Lung (tissue), 12 donors: ENCODE data around the gene ARHGEF4. TPM values are rescaled to one million over a fixed set of nuclear protein-coding genes. Genes with fewer than 3 reads are reported as not detected.

ENCODE experiments used
- ATAC-seq: fragments of 200-7000 bp; cut with Tn5 transposase; one replicate; pipeline ENCODE4 v1.9.1; 2020; ENCODE audit warnings: moderate number of reproducible peaks; ENCODE audit not compliant: insufficient read depth, low FRiP score
- DNase-seq, 3 donors: peaks; one replicate each; pipeline ENCODE4 v3.0.0-alpha.2; 2013 to 2017
- H3K27ac ChIP-seq, 2 donors: one replicate each; pipeline ENCODE4 v1.5.1; 2013; ENCODE audit warnings: mild to moderate bottlenecking in 2 of 2, moderate library complexity in 2 of 2, control low read depth in 1 of 2, inconsistent platforms in 1 of 2, low read depth in 1 of 2, low read length in 1 of 2
- H3K27me3 ChIP-seq, 3 donors: one replicate each; pipeline ENCODE4 v1.5.1; 2013; ENCODE audit warnings: low read length in 2 of 3; ENCODE audit not compliant: control insufficient read depth in 3 of 3, insufficient read depth in 3 of 3
- H3K36me3 ChIP-seq, 4 donors: one replicate each; pipeline ENCODE4 v1.5.1; 2013; ENCODE audit warnings: low read length in 4 of 4, mild to moderate bottlenecking in 1 of 4, moderate library complexity in 1 of 4; ENCODE audit not compliant: control insufficient read depth in 4 of 4, insufficient read depth in 4 of 4
- H3K4me1 ChIP-seq, 5 donors: one replicate each; pipeline ENCODE4 v1.5.1; 2013; ENCODE audit warnings: low read length in 5 of 5, mild to moderate bottlenecking in 2 of 5, moderate library complexity in 1 of 5; ENCODE audit not compliant: control insufficient read depth in 5 of 5, insufficient read depth in 5 of 5
- H3K4me3 ChIP-seq: one replicate; pipeline ENCODE4 v1.5.1; 2013; ENCODE audit warnings: mild to moderate bottlenecking, control low read depth, moderate library complexity
- H3K9ac ChIP-seq, 2 donors: one replicate each; pipeline ENCODE4 v1.5.1; 2013; ENCODE audit warnings: low read length in 2 of 2, control low read depth in 1 of 2; ENCODE audit not compliant: insufficient read depth in 1 of 2
- H3K9me3 ChIP-seq, 4 donors: one replicate each; pipeline ENCODE4 v1.5.1; 2013; ENCODE audit warnings: low read length in 3 of 4, mild to moderate bottlenecking in 1 of 4, moderate library complexity in 1 of 4; ENCODE audit not compliant: control insufficient read depth in 4 of 4, insufficient read depth in 3 of 4
- WGBS, 2 donors: extraction: QIAGEN DNeasy Blood & Tissue Kit; methylation state at CpG; one replicate each; pipeline ENCODE4 v1.1.7; 2013; 5-methylcytosine and 5-hydroxymethylcytosine counted together
- polyA plus RNA-seq, 2 donors: library from polyadenylated mRNA; stranded (reverse); fragments of 200-250 nt; gene quantifications; one replicate each; pipeline ENCODE4 v1.2.1, GENCODE V29; 2013
- total RNA-seq, 2 donors: library from RNA; depleted of rRNA in 1 of 2; stranded (reverse); fragments of >200 nt in 1 of 2; gene quantifications; one replicate each; pipeline ENCODE4 v1.2.1, GENCODE V29; 2014 to 2021
- TF ChIP-seq, protein P1 (sequence below): IDR thresholded peaks from 2 replicates; pipeline ENCODE4 v1.5.1; 2012; ENCODE audit warnings: mild to moderate bottlenecking; ENCODE audit errors: control extremely low read depth, extremely low read depth
- donor health status: control.
- donor health status: control.
- donor health status: Bipolar disorder and iron deficiency.
- donor health status: healthy.
- donor health status: DM: yes; HTN: yes; CAD: no.

Gene ARHGEF4
- total and polyA plus RNA-seq, 4 donors: 1.8 to 15.9 (median 6.9) TPM

DNA sequence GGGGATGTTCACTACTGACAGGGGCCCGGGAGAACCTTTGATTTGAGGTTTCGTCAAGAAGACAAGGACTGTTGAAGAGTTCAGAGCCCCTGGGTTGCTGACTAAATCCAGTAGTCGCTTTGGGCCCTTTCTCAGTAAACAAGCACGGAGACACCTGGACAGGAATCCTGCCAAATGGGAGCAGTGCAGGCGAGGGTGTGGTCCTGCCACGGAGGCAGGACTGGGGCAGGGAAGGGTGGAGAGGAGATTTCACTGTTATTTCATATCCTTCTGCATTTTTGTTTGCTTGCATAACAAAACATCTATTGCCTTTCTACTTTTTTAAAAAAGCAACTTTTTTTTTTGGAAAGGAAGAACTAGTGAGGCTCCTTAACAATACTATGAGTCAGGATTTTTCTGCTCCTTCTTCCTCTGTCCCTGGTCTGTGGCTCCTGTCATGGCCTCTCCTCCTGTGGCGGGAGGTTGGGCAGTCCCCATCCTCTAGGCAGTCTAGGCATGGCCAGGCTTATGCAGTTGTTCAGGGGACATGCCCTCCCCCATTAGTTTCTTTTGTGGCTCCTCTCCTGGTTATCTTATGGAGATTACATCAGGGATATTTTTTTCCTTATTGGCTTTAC is 57.7 kb downstream of the ARHGEF4 start:
- no peak for ATAC-seq
- no peak overlapping the region for H3K4me3 ChIP-seq
- WGBS, 2 donors: 75% methylated on average over 7 of the region's 7 CpGs
- no peak overlapping the region for H3K9ac ChIP-seq
- H3K27ac ChIP-seq: no peak overlapping the region
- no peaks in the 10 kb centered on the region for H3K4me1 ChIP-seq
- no peaks in the 10 kb centered on the region for H3K36me3 ChIP-seq
- TF ChIP-seq, protein P1, sequence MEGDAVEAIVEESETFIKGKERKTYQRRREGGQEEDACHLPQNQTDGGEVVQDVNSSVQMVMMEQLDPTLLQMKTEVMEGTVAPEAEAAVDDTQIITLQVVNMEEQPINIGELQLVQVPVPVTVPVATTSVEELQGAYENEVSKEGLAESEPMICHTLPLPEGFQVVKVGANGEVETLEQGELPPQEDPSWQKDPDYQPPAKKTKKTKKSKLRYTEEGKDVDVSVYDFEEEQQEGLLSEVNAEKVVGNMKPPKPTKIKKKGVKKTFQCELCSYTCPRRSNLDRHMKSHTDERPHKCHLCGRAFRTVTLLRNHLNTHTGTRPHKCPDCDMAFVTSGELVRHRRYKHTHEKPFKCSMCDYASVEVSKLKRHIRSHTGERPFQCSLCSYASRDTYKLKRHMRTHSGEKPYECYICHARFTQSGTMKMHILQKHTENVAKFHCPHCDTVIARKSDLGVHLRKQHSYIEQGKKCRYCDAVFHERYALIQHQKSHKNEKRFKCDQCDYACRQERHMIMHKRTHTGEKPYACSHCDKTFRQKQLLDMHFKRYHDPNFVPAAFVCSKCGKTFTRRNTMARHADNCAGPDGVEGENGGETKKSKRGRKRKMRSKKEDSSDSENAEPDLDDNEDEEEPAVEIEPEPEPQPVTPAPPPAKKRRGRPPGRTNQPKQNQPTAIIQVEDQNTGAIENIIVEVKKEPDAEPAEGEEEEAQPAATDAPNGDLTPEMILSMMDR: no peak
- DNase-seq: no peak
- H3K27me3 ChIP-seq: no peaks in the 10 kb centered on the region
- peaks cover 0 to 6% (median 2%) of the 10 kb centered on the region in 4 donors for H3K9me3 ChIP-seq

DNA sequence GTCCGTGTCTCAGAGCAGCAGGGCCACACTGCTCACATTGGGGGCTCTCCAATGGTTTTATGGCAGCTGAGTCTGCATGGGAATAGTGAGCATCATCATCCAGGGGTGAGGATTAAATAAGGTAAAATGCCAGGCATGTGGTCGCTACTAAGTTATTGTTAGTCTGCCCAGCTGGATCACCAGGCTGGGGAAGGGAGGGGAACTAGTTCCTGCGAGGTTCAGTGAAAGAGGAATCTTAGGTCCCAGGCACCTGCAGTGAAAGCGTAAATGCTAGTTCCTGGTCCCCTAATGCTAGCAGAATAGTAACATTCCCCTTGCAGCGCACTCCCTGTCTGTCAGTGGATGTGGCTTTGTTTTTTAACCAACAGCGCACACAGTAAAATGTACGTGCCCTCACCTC is 60.1 kb downstream of the ARHGEF4 start:
- H3K36me3 ChIP-seq: no peaks in the 10 kb centered on the region
- H3K4me3 ChIP-seq: no peak overlapping the region
- peaks cover 0 to 6% (median 2%) of the 10 kb centered on the region in 4 donors for H3K9me3 ChIP-seq
- H3K27me3 ChIP-seq: no peaks in the 10 kb centered on the region
- WGBS, 2 donors: 86 to 87% methylated on average over 7 of the region's 7 CpGs
- H3K27ac ChIP-seq: no peak overlapping the region
- DNase-seq (no peak), ATAC-seq (no peak)
- H3K9ac ChIP-seq: no peak overlapping the region
- TF ChIP-seq, protein P1: no peak
- H3K4me1 ChIP-seq: no peaks in the 10 kb centered on the region

DNA sequence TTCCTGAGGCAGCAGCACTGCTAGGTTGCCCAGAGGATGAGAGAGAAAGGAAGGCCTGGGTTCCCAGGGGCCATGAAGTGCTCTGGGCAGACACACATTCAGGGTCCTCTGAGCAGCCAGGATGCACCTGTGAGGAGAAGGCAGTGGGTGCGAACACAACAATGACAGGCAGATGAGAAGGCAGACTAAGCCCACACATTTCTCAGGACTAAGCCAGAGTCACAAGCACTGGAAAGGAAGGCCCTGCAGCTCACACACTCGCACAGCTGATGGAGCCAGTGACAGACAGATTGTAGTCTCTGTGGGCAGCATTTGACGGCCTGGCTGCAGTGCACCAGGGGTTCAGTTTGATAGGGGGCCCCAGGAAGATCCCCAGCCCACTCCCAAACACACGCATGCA is 61.8 kb downstream of the ARHGEF4 start:
- 68 to 84% methylated on average over 4 of the region's 4 CpGs for WGBS, 2 donors
- Histone ChIP-seq H3K4me1 (no peaks in the 10 kb centered on the region), H3K4me3 (no peak overlapping the region), H3K27me3 (no peaks in the 10 kb centered on the region), H3K9ac (no peak overlapping the region), H3K27ac (no peak overlapping the region), H3K9me3 (peaks cover 0 to 9% (median 2%) of the 10 kb centered on the region in 4 donors), H3K36me3 (no peaks in the 10 kb centered on the region)
- no peak for DNase-seq
- ATAC-seq: no peak
- TF ChIP-seq, protein P1: no peak

DNA sequence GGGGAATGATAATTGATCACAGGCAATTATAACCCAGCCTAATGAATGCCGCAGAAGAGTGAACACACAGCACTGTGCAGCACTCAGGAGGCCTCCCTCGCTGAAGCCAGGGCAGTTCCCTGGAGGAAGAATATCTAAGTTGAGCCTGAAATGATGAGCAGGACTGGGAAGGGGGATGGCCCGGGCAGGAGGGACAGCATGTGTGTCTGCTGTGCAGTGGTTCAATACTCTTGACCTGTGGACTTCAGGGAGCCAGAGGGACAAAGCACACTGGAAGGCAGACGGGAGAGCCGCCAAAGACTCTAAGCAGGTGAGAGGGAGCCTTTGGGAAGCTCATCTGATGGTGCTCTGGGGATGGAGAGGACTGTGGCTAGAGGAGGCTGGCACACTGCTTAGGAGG is 62.6 kb downstream of the ARHGEF4 start:
- H3K27ac ChIP-seq: no peak overlapping the region
- no peak overlapping the region for H3K9ac ChIP-seq
- H3K27me3 ChIP-seq: no peaks in the 10 kb centered on the region
- TF ChIP-seq, protein P1: no peak
- H3K36me3 ChIP-seq: no peaks in the 10 kb centered on the region
- ATAC-seq (no peak), DNase-seq (no peak)
- WGBS, 2 donors: 75 to 83% methylated on average over 5 of the region's 5 CpGs
- no peak overlapping the region for H3K4me3 ChIP-seq
- peaks cover 0 to 6% (median 2%) of the 10 kb centered on the region in 4 donors for H3K9me3 ChIP-seq
- H3K4me1 ChIP-seq: no peaks in the 10 kb centered on the region
